Kasumi-1 (cell line): ENCODE results near the gene PCBD2.
"Not testable (repeated sequence)": the region's sequence is repeated elsewhere in the genome, so short reads cannot be mapped to it uniquely, and the experiment has no call there.

ENCODE experiments used
- DNase-seq, 2 experiments: peaks; one replicate each; lab custom pipeline; 2025; lab: John Stamatoyannopoulos, UW

PCBD2 gene

GRCh38 chr5:134906811-134907210, 1.9 kb downstream of the PCBD2 start:
- no peak for DNase-seq

- not testable (repeated sequence) for DNase-seq
These were observed 5.8 kb downstream of the PCBD2 start for GRCh38 chr5:134910752-134911151.

- DNase-seq, result no peak
These were observed 6.6 kb downstream of the PCBD2 start for GRCh38 chr5:134911285-134912206.

- DNase-seq, result no peak
These were observed 8.3 kb downstream of the PCBD2 start for GRCh38 chr5:134913254-134913653.

GRCh38 chr5:134913795-134914194, 8.9 kb downstream of the PCBD2 start:
- DNase-seq, result no peak

- no peak for DNase-seq
These were observed 12.3 kb downstream of the PCBD2 start for GRCh38 chr5:134917070-134917815.

GRCh38 chr5:134918861-134919260, 13.9 kb downstream of the PCBD2 start:
- DNase-seq, result no peak

- no peak for DNase-seq
These were observed 16.1 kb downstream of the PCBD2 start for GRCh38 chr5:134920848-134921575.

- DNase-seq, result no peak
These were observed 27.6 kb downstream of the PCBD2 start for GRCh38 chr5:134932508-134932907.

GRCh38 chr5:134934202-134934601, 29.3 kb downstream of the PCBD2 start:
- no peak for DNase-seq

- no peak for DNase-seq
These were observed 31.0 kb downstream of the PCBD2 start for GRCh38 chr5:134935711-134936602.

- DNase-seq, result no peak
These were observed 32.6 kb downstream of the PCBD2 start for GRCh38 chr5:134937526-134937925.

- DNase-seq, result no peak
These were observed 33.1 kb downstream of the PCBD2 start for GRCh38 chr5:134938030-134938429.

- no peak for DNase-seq
These were observed 34.6 kb downstream of the PCBD2 start for GRCh38 chr5:134939500-134939899.

- DNase-seq, result no peak
These were observed 38.6 kb downstream of the PCBD2 start for GRCh38 chr5:134943547-134943946.

GRCh38 chr5:134944630-134945029, 39.7 kb downstream of the PCBD2 start:
- DNase-seq, result no peak

GRCh38 chr5:134945041-134945440, 40.1 kb downstream of the PCBD2 start:
- no peak for DNase-seq

- no peak for DNase-seq
These were observed 44.0 kb downstream of the PCBD2 start for GRCh38 chr5:134948911-134949310.

GRCh38 chr5:134949316-134949715, 44.4 kb downstream of the PCBD2 start:
- no peak for DNase-seq

- no peak for DNase-seq
These were observed 53.1 kb downstream of the PCBD2 start for GRCh38 chr5:134957920-134958608.

GRCh38 chr5:134958755-134959154, 53.8 kb downstream of the PCBD2 start:
- no peak for DNase-seq
